ENCODE measurements around the gene STX3.
"Not testable (repeated sequence)": the region's sequence is repeated elsewhere in the genome, so short reads cannot be mapped to it uniquely, and the experiment has no call there.

Gene STX3

GRCh38 chr11:59847626-59848025, 92.5 kb downstream of the STX3 start:
- H3K9ac ChIP-seq (ENCODE audit: low read depth, low read length), result no peak overlapping the region
- H3K4me3 ChIP-seq (ENCODE audit: low read length), result no peak overlapping the region
- no peaks in the 10 kb centered on the region for H3K4me1 ChIP-seq (ENCODE audit: control insufficient read depth, insufficient read depth, low read length)
- no peaks in the 10 kb centered on the region for H3K36me3 ChIP-seq (ENCODE audit: insufficient read depth, low read length)
- no peak overlapping the region for H3K4me2 ChIP-seq (ENCODE audit: low read length)
- no peaks in the 10 kb centered on the region for H3K9me3 ChIP-seq (replicated peaks; ENCODE audit: low read length)
- H3K27me3 ChIP-seq (ENCODE audit: control insufficient read depth, insufficient read depth, low read length), result no peaks in the 10 kb centered on the region

DNA sequence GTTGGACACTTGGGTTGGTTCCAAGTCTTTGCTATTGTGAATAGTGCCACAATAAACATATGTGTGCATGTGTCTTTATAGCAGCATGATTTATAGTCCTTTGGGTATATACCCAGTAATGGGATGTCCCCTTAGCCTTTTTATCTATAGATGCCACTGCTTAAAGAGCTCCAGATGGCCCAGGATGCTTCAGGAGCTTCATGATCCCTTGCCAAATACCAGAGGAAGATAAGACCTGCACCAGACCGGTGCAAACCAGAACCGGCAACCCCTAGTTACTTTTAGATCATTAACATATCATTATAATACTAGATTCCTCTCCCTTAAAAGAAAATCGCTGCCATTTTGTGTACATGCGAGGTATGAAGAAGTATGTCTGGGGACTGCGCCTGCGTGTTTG, 93.3 kb downstream of the STX3 start:
- not testable (repeated sequence) for H3K36me3 ChIP-seq (ENCODE audit: insufficient read depth, low read length); H3K9me3 ChIP-seq (replicated peaks; ENCODE audit: low read length); H3K4me3 ChIP-seq (ENCODE audit: low read length)

DNA sequence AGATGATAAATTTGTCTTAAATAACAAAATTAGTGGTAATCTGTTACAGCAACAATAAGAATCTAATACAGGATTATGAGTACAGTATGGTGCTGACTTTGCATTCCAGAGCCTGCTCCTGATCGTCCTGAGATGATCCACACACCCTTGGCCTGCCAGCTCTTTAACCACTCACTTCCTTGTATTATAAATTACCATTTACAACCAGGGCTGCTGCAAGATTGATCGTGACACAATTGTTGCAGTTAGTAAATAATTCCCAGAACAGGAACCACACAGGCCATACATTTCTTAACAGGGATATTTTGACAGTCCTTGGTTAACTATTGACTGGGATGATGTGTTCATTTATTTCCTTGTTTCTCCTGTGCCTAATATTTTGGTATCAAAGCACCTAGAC, 94.0 kb downstream of the STX3 start:
- H3K27me3 ChIP-seq (ENCODE audit: control insufficient read depth, insufficient read depth, low read length), result no peaks in the 10 kb centered on the region
- H3K4me3 ChIP-seq (ENCODE audit: low read length), result no peak overlapping the region
- no peak overlapping the region for H3K9ac ChIP-seq (ENCODE audit: low read depth, low read length)
- H3K4me1 ChIP-seq (ENCODE audit: control insufficient read depth, insufficient read depth, low read length), result no peaks in the 10 kb centered on the region
- no peaks in the 10 kb centered on the region for H3K36me3 ChIP-seq (ENCODE audit: insufficient read depth, low read length)
- no peaks in the 10 kb centered on the region for H3K9me3 ChIP-seq (replicated peaks; ENCODE audit: low read length)
- H3K4me2 ChIP-seq (ENCODE audit: low read length), result no peak overlapping the region

More for the DNA sequence above, 93.3 kb downstream of the STX3 start:
- not testable (repeated sequence) for H3K4me2 ChIP-seq (ENCODE audit: low read length); H3K9ac ChIP-seq (ENCODE audit: low read depth, low read length); H3K4me1 ChIP-seq (ENCODE audit: control insufficient read depth, insufficient read depth, low read length); H3K27me3 ChIP-seq (ENCODE audit: control insufficient read depth, insufficient read depth, low read length)

DNA sequence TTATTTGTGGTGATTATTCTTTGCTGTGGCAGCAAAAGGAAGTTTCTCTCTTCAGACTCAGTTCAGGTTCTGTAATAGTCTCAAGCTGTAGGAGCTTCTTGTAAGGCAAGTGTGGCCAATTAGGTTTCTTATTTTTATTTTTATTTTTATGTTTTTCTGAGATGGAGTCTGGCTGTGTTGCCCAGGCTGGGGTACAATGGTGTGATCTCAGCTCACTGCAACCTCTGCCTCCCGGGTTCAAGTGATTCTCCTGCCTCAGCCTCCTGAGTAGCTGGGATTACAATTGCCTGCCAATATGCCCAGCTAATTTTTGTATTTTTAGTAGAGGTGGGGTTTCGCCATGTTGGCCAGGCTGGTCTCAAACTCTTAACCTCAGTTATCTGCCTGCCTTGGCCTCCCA, 94.4 kb downstream of the STX3 start:
- H3K9ac ChIP-seq (ENCODE audit: low read depth, low read length); H3K36me3 ChIP-seq (ENCODE audit: insufficient read depth, low read length); H3K4me2 ChIP-seq (ENCODE audit: low read length); H3K27me3 ChIP-seq (ENCODE audit: control insufficient read depth, insufficient read depth, low read length); H3K9me3 ChIP-seq (replicated peaks; ENCODE audit: low read length); H3K4me1 ChIP-seq (ENCODE audit: control insufficient read depth, insufficient read depth, low read length); H3K4me3 ChIP-seq (ENCODE audit: low read length): not testable (repeated sequence)

- H3K4me1 ChIP-seq (ENCODE audit: control insufficient read depth, insufficient read depth, low read length); H3K27me3 ChIP-seq (ENCODE audit: control insufficient read depth, insufficient read depth, low read length); H3K4me2 ChIP-seq (ENCODE audit: low read length); H3K9ac ChIP-seq (ENCODE audit: low read depth, low read length); H3K4me3 ChIP-seq (ENCODE audit: low read length); H3K9me3 ChIP-seq (replicated peaks; ENCODE audit: low read length); H3K36me3 ChIP-seq (ENCODE audit: insufficient read depth, low read length): not testable (repeated sequence)
These were observed 96.2 kb downstream of the STX3 start for GRCh38 chr11:59851416-59851815.

DNA sequence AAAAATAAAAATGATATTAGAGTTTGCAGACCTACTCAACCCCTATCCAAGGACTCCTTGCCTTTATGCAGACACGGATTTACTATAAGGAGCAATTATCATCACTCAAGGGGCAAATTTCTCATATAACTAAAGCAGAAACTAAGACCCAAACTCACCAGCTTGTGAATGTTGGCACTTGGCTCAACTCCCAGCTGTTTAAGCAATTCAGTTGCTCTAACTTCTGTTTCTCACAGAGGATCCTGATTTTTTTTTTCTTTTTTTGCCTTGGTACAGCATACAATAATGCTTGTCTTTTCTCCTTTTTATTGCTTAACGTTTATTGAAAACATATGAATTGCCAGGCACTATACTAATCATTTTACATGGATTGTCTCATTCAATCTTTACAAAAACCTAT, 99.7 kb downstream of the STX3 start:
- Histone ChIP-seq H3K4me2 (ENCODE audit: low read length) (no peak overlapping the region), H3K4me1 (ENCODE audit: control insufficient read depth, insufficient read depth, low read length) (no peaks in the 10 kb centered on the region), H3K9ac (ENCODE audit: low read depth, low read length) (no peak overlapping the region), H3K4me3 (ENCODE audit: low read length) (no peak overlapping the region), H3K9me3 (replicated peaks; ENCODE audit: low read length) (no peaks in the 10 kb centered on the region), H3K36me3 (ENCODE audit: insufficient read depth, low read length) (no peaks in the 10 kb centered on the region), H3K27me3 (ENCODE audit: control insufficient read depth, insufficient read depth, low read length) (no peaks in the 10 kb centered on the region)

Measured in skeletal muscle satellite cell (primary cell).